Measurements from ENCODE around the gene SEMA4G.
"Not testable (repeated sequence)": the region's sequence is repeated elsewhere in the genome, so short reads cannot be mapped to it uniquely, and the experiment has no call there.

DNA sequence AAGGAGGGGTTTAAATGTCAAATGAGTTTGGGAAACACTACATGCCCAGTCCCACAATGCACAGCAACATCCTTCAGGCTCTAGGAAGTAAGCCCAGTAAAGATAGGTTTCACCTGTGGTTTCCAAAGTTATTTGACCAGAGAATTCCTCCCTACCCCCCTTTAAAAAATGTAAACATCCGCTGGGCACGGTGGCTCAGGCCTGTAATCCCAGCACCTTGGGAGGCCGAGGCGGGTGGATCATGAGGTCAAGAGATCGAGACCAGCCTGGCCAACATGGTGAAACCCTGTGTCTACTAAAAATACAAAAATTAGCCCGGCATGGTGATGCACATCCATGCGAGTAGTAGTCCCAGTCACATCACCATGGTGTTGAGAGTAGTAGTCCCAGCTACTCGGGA lies 6.1 kb downstream of the SEMA4G start:
- TF ChIP-seq POLR2AphosphoS5 (IDR thresholded peaks at IDR 0.05; ENCODE audit: low read depth, low read length); SUZ12 (IDR thresholded peaks at IDR 0.05; ENCODE audit: low read length); TAF1 (IDR thresholded peaks at IDR 0.05; ENCODE audit: low read depth, low read length); SP1 (IDR thresholded peaks at IDR 0.05; ENCODE audit: low read depth, low read length); POLR2A (IDR thresholded peaks at IDR 0.05; ENCODE audit: control extremely low read depth in 1 of 2, low read depth in 2 of 2, low read length in 2 of 2); PHF8 (conservative IDR thresholded peaks at IDR 0.05; ENCODE audit: low read depth, low read length): not testable (repeated sequence)
- TF ChIP-seq, protein P1, sequence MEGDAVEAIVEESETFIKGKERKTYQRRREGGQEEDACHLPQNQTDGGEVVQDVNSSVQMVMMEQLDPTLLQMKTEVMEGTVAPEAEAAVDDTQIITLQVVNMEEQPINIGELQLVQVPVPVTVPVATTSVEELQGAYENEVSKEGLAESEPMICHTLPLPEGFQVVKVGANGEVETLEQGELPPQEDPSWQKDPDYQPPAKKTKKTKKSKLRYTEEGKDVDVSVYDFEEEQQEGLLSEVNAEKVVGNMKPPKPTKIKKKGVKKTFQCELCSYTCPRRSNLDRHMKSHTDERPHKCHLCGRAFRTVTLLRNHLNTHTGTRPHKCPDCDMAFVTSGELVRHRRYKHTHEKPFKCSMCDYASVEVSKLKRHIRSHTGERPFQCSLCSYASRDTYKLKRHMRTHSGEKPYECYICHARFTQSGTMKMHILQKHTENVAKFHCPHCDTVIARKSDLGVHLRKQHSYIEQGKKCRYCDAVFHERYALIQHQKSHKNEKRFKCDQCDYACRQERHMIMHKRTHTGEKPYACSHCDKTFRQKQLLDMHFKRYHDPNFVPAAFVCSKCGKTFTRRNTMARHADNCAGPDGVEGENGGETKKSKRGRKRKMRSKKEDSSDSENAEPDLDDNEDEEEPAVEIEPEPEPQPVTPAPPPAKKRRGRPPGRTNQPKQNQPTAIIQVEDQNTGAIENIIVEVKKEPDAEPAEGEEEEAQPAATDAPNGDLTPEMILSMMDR (IDR thresholded peaks at IDR 0.05; ENCODE audit: control extremely low read depth in 1 of 3, insufficient read depth in 1 of 3, low read depth in 1 of 3, low read length in 3 of 3): not testable (repeated sequence)

Measured in H1 (cell line).